GM19467 (cell line): ENCODE data around the gene NFIA.

Source experiments
- ATAC-seq: cut with Tn5 transposase; IDR thresholded peaks from one replicate; pipeline ENCODE4 v1.9.1; 2021; ENCODE audit warnings: mild to moderate bottlenecking, moderate library complexity; ENCODE audit not compliant: unreplicated experiment

Gene NFIA

GRCh38 chr1:61472876-61473275 lies 390.5 kb downstream of the NFIA start:
- no peak for ATAC-seq

DNA sequence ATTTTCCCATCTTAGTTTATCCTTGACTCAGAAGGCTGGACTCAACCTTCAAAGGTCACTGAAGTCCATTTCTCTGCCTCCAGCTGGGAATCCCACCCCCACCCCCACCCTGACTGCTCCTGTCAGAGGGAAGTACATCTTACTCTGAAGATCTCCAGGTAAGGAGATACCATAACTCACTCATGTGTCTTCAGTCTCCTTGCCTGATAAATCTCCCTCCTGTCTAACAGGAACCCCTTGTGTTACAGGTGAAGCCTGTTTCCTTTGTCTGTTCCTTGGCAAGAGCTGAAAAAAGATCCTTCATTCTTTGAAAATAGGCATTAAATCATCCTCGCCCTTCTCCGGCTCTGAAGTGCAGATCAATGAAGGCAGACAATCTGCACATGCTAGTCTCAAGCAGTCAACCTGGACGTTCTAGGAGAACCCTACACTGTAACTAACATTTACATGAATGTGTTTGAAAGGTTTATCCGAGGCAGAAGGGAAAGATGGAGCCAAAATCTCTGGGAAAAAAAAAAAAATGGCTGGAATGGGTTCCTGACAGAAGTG lies 392.0 kb downstream of the NFIA start:
- no peak for ATAC-seq

DNA sequence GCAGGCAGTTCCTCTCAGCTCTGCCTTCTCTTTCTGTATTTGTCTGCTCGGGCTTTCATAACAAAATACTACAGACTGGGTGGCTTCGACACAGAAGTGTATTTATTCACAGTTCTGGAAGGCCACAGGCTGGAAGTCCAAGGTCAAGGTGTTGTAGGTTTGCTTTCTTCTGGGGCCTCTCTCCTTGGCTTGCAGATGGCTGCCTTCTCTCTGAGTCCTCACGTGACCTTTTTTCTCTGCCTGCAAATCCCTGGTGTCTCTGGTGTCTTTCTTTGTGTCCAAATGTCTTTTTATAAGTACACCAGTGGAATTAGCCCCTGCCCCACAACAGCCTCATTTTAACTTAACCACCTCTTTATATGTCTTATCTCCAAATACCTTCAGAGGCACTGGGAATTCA lies 392.6 kb downstream of the NFIA start:
- ATAC-seq = no peak

DNA sequence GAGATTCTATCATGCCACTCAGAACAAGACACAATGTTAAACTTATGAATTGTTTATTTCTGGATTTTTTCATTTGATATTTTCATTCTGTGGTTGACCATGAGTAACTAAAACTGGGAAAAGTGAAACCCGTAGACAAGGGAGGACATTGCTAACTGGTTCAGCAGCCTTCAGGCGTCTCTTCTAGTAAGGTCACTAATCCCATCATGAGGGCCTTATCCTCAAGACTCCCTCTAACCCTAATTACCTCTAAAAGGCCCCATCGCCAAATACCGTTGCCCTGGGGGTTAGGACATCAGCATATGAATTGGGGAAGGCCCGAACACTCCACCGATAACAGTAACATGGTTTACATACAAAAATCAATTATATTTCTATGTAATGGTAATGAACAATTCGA lies 394.9 kb downstream of the NFIA start:
- ATAC-seq = no peak

DNA sequence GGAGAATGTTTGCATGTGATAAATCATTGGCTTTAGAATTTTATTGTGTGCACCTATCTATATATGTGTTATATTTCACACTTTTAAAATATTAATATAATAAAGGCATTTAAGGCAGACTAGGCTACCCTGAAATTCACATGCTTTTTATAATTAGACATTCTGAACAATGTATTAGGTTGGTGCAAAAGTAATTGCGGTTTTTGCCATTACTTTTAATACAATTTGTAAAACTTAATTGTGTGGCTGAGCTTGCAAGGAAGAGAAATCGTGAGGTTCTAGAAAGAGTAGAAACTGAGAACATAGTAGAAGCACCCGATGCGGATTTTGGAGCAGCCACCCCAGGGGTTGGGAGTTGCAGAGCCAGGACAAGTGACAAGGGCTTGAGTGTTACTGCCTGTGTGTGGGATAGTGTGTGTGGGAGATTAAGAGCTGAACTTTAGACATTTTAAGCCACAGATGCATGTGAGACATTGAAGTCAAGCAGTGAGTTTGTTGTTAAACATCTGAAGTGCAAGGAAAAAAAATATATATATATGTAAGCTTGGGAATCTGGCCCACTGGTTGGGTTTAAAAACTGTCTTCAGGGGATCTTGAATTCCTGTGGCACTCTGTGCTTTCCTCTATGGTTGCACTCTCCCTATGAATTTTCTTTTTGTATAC lies 398.0 kb downstream of the NFIA start:
- no peak for ATAC-seq

DNA sequence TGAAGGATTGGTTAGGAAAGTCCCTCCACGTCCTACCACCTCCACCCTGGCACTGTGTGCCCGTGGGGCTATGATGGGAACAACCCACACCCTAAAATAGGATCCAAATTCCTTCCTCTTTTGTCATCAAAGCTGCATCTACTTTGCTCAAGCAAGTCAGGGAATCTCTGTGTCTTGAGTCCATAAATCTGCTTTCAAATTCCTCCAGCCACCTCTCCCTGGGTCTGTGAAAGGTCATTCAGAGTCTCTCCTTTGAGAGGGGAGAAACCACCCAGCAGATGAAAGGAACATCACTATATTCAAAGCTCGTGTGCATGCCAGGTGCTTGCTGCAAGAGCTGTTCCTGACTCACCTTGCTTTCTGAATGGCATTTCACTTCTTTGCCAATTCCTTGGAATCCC lies 399.0 kb downstream of the NFIA start:
- ATAC-seq = no peak

- ATAC-seq = no peak
Measured at GRCh38 chr1:61482170-61482734, 399.9 kb downstream of the NFIA start.

DNA sequence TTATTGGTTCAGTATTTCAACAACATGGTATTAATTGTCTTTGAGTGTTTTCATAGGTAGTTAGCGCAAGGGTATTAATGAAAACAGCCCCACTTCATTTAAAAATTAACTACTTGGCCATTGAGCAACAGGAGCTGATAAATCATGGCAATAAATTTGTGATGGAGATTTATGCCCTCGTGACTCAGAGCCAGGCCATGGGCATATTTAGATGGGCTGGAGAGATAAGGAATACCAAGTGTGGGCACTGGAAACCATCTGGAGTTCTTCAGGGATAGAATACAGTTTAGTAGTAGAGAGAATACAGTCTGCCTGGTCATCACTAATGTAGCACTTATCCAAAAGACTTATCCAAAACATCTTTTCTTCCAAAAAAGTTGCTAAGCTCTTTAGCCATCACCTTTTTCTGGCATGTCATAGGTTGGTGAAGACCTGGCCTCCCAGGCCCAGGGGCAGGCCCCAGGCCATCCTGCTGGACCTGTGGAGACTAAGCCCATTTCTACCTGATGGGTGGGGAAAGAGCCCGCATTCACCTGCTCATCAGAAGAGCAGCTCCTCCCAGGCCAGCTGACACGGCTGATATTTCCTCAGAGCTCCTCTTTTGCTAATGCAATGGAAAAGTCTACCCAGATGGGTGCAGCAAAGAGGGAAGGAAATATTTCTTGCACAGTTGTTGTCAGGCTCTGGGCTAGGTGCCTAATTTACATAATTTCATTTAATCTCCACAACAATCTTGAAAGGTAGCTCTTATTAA lies 404.6 kb downstream of the NFIA start:
- no peak for ATAC-seq

DNA sequence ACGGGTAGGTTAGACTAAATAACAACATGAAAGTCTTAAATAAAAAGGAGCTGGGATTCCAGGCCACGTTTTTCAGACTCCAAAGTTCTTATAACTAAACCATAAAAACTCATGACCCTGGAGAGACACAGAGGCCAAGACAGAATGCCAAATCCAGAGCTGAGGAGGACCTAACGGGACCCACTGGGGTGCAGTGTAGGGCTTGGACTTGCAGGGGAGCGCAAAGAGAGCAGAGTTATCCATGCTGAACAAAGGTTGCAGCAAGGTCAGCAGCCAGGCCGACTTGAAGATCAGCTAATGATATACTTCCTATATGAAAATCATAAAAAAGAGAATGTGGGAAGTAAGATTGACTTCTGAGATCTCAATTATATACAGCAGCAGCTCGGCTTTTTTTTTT lies 405.4 kb downstream of the NFIA start:
- ATAC-seq = no peak

DNA sequence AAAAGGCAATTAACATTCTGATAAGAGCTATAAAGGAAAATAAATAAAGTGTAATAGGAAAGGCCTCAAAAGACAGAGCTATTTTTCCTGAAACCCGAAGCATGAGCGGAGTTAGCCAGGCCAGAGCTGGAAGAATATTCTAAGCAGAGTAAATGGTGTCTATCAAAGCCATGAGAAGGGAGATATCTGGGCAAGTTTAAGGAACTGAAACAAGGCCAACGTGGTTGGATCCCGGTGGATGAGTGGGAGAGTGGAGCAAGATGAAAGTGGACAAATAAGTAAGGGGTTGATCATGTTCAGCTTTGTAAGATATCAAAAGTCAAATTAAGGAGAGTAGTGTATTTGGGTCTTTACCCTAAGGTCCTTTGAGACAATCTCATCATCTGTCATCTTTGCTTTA lies 408.6 kb downstream of the NFIA start:
- ATAC-seq = no peak

GRCh38 chr1:61491497-61491896 lies 409.1 kb downstream of the NFIA start:
- no peak for ATAC-seq

- ATAC-seq = no peak
Measured at GRCh38 chr1:61494000-61494399, 411.6 kb downstream of the NFIA start.

DNA sequence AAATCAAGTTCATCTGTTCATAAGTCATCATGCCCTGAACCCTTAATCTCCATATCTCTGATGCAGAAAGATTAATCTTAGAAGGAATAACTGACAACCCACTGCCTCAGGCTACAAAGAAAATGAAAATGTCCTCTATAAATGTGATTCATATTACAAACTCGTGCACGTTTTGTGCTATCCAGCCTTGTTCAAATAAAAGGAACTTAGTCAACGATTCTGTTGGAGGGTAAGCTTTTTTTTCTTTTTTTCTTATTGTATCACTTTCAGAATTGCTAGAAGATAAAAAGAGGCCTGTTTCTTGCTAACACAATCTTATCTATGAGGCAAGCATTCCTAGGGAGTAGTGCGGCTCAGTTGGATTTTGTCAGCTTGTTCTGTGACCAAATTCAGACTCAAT lies 414.1 kb downstream of the NFIA start:
- no peak for ATAC-seq

DNA sequence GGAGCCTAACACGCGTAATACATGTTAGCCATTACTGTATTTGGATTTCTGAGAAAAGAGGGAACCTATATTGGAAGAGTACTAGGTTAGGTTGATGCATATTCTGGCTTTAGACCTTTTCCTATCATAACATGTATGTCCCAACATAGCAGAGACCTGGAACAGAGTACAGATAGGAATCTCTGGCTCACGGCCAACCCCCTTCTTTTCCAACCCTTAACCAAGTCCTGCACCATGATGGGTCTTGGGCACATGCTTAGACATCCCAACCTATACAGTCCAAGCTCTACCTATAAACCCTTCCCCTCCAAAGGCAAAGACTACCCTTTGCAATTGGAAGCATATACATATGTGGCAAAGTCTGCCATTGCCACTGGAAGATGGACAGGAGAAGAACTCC lies 414.7 kb downstream of the NFIA start:
- no peak for ATAC-seq

- no peak for ATAC-seq
Measured at GRCh38 chr1:61498342-61498741, 416.0 kb downstream of the NFIA start.

DNA sequence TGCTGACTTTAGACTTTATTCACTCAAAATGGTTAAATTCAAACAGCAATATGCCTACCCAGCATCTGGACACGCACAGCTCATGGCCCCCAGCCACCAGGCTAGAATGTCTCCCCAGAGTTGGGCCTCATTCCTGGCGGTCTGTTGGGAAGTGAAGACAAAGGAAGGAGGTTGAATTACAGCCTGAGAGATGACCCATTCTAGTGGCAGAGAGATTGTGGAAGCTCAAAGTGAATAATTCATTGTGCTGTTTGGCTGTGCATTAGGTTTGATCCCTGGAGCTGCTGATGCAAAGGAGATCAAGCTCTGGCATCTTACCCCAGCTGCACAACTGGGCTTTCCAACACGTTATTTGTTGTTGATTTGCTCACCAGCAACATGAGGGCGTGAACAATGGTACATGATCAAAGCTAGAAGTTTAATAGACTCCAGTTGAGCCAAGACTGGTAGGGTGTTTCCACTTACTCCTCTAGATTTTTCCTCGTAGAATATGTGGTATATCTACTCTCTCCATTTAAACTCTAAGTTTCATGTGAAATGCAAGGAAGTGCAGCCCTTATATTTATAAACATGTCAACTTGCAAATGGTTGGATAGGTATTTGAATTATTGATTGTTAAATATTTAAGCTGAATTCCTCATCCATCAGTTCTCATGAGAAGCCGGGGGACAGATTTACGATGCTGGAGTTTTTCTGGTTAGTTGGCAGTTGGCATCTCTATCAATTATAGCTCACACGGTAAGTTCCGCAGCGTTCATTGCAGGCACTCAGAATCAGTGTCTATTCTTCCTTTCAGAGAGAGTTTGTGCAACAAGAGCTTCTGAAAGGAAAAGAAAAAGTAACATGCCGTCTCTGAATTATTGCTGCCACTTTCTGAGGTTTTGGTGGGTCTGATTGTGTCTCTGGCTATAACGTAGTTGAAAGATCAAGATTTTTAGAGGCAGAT lies 419.9 kb downstream of the NFIA start:
- ATAC-seq = no peak

DNA sequence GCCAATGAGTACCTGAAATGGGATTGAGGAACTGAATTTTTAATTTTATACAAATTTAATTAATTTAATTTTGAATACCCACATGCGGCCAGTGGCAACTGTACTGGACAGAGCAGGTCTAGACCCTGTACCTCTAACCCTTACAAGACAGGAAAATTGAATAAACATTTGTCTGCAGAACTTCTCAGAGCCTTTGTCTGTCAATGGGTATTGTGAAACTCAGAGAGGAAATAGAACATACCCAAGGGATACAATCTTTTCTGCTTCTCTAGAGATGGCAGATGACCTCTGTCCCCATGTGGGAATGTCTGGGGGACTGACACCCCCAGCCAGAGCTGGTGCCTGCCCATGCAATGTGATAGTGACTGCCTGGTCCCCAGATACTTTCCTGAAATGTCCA lies 421.9 kb downstream of the NFIA start:
- ATAC-seq = no peak

GRCh38 chr1:61504852-61505390 lies 422.6 kb downstream of the NFIA start:
- no peak for ATAC-seq

- ATAC-seq = no peak
Measured at GRCh38 chr1:61506236-61506635, 423.9 kb downstream of the NFIA start.

DNA sequence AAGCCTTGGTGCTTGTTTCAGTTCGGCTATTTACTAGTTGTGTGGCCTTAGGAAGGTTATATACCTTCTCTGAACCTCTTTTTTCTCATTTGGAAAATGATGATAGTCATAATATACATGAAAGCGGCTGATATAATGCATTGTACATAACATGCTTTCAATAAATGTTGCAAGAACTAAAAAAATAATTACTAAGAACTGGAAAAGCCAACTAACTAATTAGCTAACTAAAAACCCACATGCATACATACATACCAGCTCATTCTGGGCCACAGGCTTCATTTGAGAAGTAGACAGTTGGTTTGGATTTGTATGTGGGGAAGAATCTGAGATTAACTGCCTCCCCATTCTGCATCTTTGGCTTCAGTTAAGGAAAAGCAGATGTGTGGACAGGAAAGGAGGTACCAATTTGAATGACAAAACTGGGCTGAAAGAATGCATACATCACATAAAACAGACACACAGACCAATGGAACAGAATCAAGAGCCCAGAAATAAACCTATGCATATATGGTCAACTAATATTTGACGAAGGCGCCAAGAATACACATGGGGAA lies 424.7 kb downstream of the NFIA start:
- no peak for ATAC-seq
